DMS79 treated with DMSO at 0.1 percent for 48 hours (cell line): ENCODE results near the gene ROR2.

Source experiments
- DNase-seq: peaks from one replicate; lab custom pipeline; 2025; lab: John Stamatoyannopoulos, UW

The ROR2 gene

DNA sequence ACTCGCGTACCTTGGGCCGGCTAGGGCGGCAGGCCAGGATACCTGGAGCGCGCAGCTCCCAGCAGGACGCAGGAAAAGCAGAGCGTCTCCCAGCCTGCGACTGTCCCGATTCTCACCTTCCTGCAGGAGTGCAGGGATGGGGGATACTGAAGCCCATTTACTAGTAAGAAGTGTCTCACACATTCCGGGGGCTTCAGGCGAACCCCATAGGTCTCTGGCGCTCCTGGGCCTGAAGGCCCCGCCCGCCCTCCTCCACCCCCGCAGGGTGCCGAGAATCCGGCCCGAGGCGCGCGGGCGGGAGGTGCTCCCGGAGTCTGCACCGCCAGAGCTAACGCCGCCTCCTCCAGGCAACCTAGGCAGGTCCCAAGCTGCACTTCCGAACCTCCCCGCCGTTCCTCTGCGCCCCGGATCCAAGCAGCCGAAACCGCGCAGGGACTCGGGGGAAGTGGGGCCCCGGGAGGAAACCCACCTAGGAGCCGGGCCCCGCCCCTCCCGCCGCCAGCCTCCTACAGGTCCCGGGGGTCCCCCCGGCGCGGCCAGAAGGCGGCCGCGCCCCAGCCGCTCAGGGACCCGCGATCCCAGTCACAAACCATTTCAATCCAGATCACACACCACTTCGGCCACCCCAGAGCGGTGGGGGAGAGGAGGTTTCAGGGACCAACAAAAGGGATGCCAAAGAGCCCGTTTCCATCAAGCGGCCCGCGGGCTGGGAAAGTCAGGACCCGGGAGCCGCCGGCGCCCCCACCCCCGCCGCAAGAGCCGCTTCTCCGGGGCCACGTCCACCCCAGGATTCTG, 1.2 kb downstream of the ROR2 start:
- DNase-seq, result no peak

DNA sequence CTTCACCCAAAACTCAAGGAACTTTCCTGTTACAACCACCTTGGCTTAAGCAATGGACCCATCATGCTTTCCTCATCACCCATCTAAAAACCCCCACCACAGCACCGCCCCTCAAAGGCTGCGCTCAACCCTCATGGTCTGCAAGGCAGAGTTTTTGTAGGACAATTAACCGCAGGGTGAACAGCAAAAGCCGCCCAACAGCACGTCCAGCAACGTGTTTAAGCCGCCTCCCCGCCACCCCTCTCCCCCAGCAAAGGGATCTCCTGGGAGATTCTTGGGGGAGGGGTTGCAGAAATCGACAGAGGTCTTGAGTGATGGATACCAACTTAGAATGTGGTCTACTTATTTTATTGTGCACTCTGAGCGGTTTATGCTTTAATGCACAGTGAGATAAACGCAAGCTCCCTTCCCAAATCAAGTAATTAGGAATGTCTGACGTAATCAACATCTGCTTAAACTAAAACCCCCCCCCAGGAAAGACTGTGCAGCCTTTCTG, 1.9 kb downstream of the ROR2 start:
- DNase-seq, result no peak

DNA sequence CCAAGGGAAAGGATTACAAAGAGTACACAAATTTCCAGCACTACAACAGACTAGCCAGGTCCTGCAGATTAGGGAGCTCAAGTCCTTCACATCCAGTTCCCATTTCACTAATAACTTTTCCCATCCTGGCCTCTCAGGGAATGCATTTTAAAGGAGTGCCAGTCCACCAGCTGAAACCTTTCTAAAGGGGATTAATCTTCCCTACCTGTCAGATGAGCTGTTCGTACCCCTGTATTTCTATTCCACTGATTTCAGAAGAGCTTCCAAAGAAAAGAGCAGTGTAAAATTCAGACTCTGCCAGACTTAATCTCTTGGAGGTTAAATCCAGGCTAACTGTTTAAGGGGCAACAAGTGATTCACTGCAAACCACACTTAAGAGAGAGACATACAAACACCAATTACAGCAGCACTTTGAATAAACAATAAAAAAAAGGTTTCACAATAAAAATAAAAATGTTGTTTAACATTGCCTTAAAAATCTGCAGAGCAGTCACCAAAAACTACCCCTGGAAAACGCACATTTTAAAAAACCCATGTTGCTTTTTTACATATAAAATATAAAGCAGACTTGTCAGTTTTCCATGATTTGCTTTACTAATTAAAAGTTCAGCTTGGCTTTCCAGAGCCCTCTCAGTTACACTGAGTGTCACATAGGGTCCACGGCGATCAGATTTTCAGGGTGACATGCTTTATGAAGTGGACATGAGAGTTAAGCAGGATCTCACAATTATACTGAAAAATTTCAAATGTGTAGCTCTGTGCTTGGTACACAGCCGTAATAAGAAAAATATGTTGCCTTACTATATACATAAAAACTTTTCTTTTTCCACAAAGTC, 3.2 kb downstream of the ROR2 start:
- DNase-seq, result no peak

DNA sequence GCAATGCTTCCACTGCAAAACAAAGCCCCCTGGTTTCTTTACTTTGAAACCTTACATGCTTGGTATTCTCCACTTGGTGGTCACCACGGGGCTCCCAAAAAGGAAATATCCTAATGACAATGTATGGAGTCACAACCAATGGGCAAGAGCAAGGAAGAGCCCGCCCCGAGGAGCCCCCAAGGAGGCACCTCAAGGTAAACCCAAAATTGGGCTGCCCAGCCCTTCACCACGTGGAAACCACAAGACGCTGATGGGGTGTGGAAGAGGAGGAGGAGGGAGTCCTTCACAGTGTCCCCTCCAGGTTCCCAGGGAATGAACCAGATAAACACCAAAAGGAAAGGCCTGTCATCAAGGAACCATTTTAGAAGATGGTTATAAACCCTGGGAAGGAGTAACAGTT, 3.8 kb downstream of the ROR2 start:
- no peak for DNase-seq

DNA sequence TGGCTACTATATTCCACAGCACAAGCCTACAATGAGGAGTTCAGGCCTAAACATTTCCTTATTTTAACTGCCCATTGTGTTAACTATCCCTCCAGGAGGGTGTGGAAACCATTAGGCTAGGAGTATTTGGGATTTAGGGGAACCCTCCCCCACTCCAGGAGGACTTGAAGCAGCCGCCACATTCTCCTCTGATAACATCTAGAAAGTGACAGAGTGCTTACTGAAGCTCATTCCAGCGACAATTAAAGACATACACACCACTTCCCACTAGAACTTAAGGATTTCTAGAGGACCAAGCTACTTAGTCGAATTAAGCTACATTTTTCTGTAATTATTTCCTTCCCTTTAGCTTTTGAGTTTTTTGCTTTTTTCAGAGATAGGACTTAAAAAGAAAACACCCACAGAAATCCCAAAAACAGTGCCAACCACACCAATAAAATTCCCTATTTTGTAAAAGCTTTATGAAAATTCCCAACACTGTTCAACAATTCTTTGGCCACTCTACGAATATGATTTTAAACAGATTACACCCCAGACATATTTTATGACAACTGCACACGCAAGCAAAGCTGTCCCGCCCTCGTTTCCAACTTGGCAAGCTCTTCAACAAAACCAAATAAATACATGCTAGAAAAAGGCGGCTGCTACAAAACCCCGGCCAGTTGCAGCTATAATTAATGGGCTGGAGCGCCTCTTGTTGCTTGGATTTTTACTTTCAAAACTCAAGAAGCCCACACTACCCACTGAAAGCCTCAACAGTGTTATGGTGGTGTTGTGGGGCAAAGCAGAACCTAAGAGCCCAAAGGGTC, 4.5 kb downstream of the ROR2 start:
- no peak for DNase-seq

DNA sequence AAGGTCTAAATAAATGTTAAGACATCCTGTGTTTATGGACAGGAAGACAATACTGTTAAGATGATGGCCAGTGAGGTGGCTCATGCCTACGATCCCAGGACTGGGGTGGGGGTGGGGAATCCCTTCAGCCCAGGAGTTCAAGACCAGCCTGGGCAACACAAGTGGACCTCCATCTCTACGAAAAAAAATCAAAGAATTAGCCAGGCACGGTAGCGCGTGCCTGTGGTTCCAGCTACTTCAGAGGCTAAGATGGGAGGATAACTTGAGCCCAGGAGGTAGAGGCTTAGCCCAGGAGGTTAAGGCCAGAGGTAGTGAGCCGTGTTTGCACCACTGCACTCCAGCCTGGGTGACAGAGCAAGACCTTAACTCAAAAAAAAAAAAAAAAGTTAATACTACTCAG, 5.3 kb downstream of the ROR2 start:
- no peak for DNase-seq

DNA sequence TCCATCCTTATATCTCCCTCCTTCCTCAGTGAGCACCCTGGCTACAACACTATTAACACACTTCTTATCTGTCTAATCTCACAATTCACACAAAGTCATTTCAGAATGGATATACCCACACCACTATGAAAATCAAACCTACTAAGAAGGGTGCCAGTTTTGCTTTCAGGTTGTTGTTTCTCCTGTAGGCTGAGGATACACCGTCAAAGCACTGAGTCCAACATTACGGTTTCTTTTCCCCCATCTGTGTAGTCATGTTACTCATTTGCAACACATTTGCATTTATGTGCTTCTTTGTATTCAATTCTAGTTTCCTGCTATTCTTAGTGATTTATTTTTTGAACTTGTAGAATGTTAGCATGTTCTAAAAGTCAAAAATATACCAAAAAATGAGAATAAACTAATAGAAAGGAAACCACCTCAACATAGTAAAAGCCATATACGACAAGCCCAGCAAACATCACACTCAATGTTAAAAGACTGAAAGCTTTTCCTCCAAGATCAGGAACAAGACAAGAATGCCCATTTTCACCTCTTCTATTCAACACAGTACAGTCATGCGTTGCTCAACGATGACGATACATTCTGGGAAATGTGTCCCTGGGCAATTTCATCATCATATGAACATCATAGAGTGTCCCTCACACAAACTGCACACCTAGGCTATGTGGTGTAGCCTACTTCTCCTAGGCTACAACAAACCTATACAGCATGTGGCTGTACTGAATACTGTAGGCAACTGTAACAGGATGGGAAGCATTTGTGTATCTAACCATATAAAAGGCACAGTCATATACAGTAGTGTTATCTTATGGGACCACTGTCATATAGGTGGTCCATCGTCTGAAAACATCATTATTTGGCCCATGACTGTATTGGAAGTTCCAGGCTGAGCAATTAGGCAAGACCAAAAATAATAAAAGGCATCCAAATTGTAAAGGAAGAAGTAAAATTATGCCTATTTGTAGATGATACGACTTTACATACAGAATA, 6.3 kb downstream of the ROR2 start:
- no peak for DNase-seq

DNA sequence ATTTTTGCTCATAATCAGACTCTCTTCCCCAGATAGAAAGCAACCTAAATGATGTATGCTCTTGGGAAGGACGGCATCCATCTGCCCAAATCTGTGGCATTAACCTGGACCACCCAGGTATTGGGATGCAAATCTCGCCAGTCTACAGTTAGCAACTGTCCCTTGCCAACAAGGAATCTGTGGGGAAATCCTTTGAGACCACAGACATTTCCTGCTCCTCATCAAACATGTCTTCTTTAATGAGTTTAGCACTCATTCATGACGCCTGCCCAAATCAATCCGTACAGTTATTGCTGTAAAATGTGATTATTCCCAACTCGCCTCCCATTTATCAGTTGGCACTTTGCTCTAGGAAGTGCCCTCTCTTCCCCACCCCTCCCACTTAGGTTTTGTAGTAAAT, 7.8 kb downstream of the ROR2 start:
- no peak for DNase-seq

DNA sequence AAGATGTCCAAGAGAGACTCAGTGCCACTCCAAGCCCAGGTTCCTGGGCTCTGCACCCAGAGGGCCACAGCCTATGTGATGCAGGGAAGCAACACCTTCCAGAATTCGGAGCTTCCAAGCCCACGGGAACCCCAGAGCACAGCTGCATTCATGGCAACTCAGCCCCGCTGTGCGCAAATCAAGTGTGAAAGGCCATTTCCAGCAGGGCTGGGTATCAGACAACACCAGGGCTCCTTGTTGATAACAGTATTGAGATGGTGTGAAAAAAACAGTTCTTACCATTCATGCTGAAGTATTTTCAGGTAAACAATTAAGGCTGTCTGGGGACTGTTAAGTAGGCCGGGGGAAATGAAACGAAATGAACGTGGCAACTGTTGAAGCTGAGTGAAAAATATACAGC, 10.1 kb downstream of the ROR2 start:
- no peak for DNase-seq

DNA sequence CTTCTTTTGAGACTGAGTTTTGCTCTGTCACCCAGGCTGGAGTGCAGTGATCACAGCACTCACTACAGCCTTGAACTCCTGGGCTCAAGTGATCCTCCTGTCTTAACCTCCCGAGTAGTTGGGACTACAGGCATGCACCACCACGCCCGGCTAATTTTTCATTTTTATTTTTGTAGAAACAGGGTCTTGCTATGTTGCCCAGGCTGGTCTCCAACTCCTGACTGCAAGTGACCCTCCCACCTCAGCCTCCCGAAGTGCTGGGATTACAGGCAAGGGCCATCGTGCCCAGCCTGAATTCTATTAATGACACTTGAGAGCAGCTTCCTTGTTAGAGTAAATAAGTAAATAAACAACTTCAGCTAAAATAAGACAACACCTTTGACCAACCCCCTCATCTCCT, 12.3 kb downstream of the ROR2 start:
- DNase-seq, result no peak

DNA sequence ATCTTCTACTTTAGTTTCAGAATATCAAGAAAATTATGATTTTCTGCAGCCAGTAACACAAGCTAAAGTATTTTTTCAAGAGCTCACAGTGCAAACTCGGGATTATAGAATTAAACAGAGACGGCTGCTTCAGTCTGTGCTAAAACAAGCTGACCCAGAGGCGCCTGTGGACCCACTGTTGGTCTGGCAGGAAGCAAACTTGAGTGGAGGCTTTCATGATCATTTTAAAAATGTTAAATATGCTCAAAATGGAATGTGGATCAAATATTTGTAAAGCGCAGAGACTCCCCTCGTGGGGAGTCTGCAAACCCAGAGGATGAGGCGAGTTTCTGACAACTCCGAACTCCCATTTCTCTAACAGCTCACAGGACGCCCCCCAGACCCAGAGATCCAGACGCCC, 13.0 kb downstream of the ROR2 start:
- no peak for DNase-seq

DNA sequence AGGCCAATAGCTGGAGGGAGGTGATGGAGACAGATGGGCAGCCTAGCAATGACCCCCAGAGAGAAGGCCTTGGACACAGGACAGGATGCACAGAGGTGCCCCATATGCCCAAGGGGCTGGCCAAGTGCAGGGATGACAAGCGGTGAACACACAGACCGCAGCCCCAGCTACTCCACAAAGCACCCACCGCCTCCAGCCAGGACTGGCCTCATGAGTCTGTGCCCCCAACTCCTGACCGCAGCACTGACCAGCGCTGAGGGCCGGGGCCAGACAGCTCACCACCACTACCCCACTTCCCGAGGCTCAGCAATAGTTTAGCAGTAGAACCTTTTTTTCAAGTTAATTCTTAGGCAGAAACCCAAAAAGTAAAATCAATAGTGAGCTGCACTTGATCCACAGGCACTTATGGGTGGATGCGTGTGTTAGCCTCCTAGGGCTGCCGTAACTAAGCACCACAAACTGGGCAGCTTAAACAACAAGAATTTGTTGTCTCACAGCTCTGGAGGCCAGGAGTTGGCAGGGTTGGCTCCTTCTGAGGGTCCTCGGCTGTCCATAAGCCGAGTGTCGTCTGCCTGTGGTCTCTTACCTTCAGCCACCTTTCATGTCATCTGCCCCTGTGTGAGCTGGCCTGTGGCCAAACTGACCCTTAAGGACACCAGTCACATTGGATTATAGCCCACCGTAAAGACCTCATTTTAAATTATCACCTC, 14.1 kb downstream of the ROR2 start:
- no peak for DNase-seq

DNA sequence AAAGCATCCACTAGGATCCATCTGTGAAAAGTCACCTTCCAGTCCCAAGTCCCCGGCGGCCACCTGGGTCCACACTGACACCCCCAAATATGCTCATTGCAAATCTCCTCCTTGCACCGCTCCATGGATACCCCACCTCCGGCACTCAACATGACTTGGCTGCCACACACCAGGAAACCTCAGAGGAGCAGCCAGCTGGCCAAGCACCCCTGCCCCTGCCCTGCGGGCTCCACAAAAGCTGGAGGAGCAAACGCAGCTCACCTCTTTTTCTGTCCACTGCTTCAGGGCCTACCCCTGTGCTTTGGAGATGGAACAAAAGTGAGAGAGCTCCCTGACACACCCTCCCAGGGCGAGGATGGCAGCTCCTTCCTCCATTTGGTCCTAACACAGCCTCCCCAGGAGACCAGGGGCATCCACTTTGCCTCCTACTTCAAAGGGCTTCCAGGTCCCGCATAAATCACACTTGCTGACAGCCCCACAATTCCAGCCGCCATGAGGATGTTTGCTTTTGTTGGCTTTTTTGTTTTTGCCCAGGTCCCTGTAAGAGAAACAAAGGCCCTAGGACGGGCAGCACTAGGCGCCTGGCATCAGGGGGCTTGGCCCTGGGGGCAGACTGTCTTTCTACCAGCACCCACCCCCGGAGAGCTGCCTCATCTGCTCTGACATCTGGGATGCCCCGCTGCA, 14.8 kb downstream of the ROR2 start:
- DNase-seq, result no peak

DNA sequence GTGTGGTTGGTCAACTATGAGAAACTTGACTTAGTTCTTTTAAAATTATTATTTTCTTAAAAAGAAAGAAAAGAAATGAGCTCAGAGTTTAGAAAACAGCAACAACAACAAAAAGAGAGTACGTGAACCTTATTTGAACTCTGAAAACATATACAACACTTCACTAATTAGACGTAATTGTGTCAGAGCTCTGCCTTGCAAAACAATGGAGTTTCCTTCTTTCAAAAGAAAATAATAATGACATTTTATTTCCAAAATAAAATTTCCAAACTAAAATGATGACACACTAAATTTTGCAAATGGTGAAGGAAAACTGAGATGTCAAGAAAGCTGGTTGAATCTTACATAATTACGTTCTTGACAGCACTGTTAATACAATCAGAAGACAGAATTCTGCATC, 15.4 kb downstream of the ROR2 start:
- no peak for DNase-seq

DNA sequence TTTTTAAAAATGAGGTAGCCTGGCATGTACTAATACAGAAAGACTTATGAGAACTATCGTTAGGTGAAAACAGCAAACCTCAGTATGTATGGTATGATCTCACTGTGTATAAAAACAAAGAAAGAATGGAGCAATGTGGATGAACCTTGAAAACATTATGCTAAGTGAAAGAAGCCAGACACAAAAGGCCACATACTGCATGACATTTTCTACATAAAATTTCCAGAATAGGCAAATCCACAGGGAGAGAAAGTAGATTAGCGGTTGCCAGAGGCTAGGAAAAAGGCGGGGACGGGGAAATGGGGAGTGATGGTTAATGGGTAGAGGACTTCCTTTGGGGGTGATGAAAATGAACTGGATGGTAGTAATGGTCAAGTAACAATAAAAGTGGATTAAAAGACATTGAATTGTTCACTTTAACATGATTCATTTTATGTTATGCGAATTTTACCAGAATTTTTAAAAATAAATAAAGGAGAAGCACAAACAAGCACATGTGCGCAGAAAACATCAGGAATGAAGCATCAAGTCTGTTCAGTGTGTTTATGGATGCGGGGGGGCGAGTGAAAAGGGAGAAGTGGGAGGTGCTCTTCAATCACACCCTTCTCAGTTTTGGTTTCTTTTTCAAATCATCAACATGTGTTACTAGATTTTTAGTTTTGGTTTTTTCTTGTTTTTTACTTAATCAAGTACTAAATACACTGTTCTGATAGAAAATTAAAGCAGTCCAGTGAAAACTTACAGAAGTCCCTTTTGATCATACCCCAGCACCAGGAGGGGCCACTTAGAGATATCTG, 16.3 kb downstream of the ROR2 start:
- DNase-seq, result no peak

DNA sequence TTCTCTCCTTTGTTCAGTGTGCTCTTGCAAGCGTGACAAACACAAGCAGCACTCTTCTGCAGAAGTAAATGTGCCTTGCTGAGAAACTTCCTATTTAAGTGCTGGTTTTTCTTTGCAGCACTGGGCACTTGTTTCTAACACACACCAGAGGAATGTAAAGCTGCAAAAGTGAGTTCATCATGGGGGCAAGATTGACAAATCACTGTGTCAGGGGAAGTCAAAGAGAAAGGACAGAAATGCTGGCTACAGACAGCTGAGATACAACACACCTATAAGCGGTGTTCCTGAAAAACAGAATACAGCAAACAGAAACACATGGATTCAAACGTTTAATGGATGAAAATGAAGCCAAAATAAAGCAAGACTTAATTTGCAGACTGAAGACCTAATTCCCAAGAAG, 19.6 kb downstream of the ROR2 start:
- no peak for DNase-seq

DNA sequence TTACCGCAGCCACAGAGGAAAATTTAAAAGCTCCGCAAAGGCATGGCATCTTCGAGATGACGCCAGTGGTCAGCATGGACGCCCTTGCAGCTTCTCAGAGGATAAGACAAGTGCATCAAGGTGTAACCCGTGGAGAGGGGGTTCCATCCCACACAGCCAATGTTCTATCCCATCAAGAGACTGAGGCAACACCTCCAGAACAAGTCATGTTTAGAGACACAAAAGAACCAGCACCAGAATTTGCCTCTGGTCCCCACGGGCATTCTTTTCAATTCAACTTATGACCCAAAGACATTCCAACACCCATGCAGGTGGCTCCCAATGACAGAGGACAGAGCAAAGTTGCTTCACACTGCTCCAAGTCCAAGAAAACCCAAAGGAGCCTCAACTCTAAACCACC, 20.7 kb downstream of the ROR2 start:
- DNase-seq, result no peak

DNA sequence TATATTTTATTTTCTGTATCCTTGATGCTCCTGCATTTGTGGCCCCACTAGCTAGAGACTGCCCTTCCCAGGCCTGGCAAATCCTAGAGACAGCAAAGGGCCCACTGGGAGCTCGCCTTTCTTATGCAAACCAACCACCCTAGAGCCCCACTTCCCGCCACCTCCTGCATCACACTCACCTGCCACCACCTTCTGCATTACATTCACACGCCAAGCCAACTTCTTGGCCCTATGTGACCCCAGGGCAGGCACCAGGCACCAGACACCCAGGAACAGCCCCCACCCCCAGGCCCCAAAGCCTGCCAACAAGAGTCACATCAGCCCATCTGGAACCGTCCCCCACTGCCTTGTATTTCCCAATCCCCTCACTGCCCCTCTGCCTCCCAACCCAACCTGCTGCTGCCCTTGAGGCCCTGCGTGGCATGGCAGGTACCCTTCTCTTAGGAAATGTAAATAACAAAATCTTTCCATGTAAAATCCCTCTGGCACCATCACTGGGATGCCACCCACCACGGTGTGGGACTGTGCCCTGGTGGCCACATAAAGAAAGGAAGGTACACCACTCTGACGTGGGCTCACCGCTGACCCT, 22.0 kb downstream of the ROR2 start:
- no peak for DNase-seq

DNA sequence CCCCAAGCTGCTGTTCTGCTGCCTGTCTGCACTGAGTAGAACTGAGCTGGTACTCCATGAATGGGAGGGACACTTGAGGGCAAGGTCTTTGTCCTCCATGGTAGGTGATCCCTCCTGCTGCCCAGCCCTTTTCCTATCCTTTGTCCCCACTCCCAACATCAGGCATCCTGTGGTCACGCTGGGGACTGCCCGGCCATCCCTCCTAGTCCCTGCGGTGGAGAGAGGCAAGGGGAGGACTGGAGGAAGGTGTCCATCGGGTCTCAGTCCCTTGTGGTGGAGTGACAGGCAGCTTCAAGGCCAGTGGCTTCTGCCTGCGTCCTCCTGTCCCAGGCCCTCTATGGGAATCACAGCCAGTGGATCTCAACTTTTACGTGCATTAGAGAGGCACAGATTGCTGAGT, 25.9 kb downstream of the ROR2 start:
- DNase-seq, result no peak
